Natural killer cell (primary cell): ENCODE data around the gene KRTAP9-7. TPM values are rescaled to one million over a fixed set of nuclear protein-coding genes. Genes with fewer than 3 reads are reported as not detected.

ENCODE experiments used
- ATAC-seq, 3 donors: fragments of 150-1000 bp in 2 of 3; fragments of 200-7000 bp in 1 of 3; cut with Tn5 transposase; 1 replicate in 1 of 3; 2 replicates in 2 of 3; pipeline ENCODE4 v1.10.0; 2021; ENCODE audit warnings: mild to moderate bottlenecking in 2 of 3, moderate library complexity in 2 of 3
- DNase-seq, 2 donors: peaks; one replicate each; pipeline versions ENCODE4 v3.0.0 to v3.0.0-alpha.2; 2013 to 2021; ENCODE audit warnings: mixed read lengths in 1 of 2
- H3K27ac ChIP-seq: one replicate; pipeline ENCODE4 v1.5.1; 2013; ENCODE audit warnings: mild to moderate bottlenecking, low read length
- H3K27me3 ChIP-seq: one replicate; pipeline ENCODE4 v1.6.1; 2013; ENCODE audit warnings: low read length; ENCODE audit not compliant: control insufficient read depth, insufficient read depth
- H3K36me3 ChIP-seq: one replicate; pipeline ENCODE4 v1.6.1; 2013; ENCODE audit warnings: low read length; ENCODE audit not compliant: control insufficient read depth, insufficient read depth
- H3K4me1 ChIP-seq: one replicate; pipeline ENCODE4 v1.6.1; 2013; ENCODE audit warnings: low read length; ENCODE audit not compliant: control insufficient read depth, insufficient read depth
- H3K4me3 ChIP-seq: one replicate; pipeline ENCODE4 v1.5.1; 2013; ENCODE audit warnings: low read length
- H3K9me3 ChIP-seq: one replicate; pipeline ENCODE4 v1.6.1; 2013; ENCODE audit warnings: low read length; ENCODE audit not compliant: control insufficient read depth, insufficient read depth
- H3K27ac Mint-ChIP-seq, 2 donors: one replicate each; pipeline ENCODE4 v1.8.0; 2022; ENCODE audit warnings: mild to moderate bottlenecking in 2 of 2, mixed read lengths in 2 of 2, moderate library complexity in 1 of 2
- H3K27me3 Mint-ChIP-seq, 2 donors: one replicate each; pipeline ENCODE4 v1.8.0; 2022; ENCODE audit warnings: low read depth in 2 of 2, mixed read lengths in 2 of 2
- H3K36me3 Mint-ChIP-seq: one replicate; pipeline ENCODE4 v1.8.0; 2022; ENCODE audit warnings: mixed read lengths
- H3K4me1 Mint-ChIP-seq, 2 donors: one replicate each; pipeline ENCODE4 v1.8.0; 2022; ENCODE audit warnings: mixed read lengths in 2 of 2
- H3K4me3 Mint-ChIP-seq: one replicate; pipeline ENCODE4 v1.8.0; 2022; ENCODE audit warnings: mild to moderate bottlenecking, moderate library complexity, mixed read lengths
- H3K9me3 Mint-ChIP-seq, 2 donors: one replicate each; pipeline ENCODE4 v1.8.0; 2022; ENCODE audit warnings: mixed read lengths in 2 of 2
- CTCF ChIP-seq: fragments of 200-600 bp; IDR thresholded peaks from one replicate; pipeline ENCODE4 v1.8.0; 2022; ENCODE audit warnings: antibody characterized with exemption
- WGBS: methylation state at CpG from one replicate; pipeline ENCODE4 v1.1.7; 2013; ENCODE audit warnings: missing lambda C conversion rate; ENCODE audit not compliant: insufficient coverage; 5-methylcytosine and 5-hydroxymethylcytosine counted together
- intact Hi-C: fragments of 100-400 bp; cut with micrococcal nuclease; formaldehyde crosslinking; loops from one replicate; pipeline ENCODE4 v1.14.2; 2022
- total RNA-seq, 4 donors: library from RNA; stranded (reverse); fragments of 120-200 nt in 1 of 4; gene quantifications; one replicate each; pipeline versions ENCODE4 v1.2.3 to v1.2.4, GENCODE V29; 2013 to 2022

The KRTAP9-7 gene
- total RNA-seq, 3 donors from 2014 or later (not counting 1 experiment from before 2014, with no cell fraction given) = not detected

- no peak for ATAC-seq
- Histone ChIP-seq H3K36me3 (no peaks in the 10 kb centered on the region), H3K9me3 (no peaks in the 10 kb centered on the region), H3K4me3 (no peak overlapping the region), H3K4me1 (peaks cover 4% of the 10 kb centered on the region), H3K27me3 (no peaks in the 10 kb centered on the region), H3K27ac (no peak overlapping the region)
- TF ChIP-seq CTCF = no peak
- H3K27me3 Mint-ChIP-seq = peaks cover 8 to 10% of the 10 kb centered on the region in 2 donors
- no peak for DNase-seq
- H3K4me1 Mint-ChIP-seq = no peaks in the 10 kb centered on the region
- 35% methylated on average over 2 of the region's 2 CpGs for WGBS
- no peak overlapping the region for H3K4me3 Mint-ChIP-seq
- H3K9me3 Mint-ChIP-seq = peaks cover 0 to 3% of the 10 kb centered on the region in 2 donors
- H3K36me3 Mint-ChIP-seq = no peaks in the 10 kb centered on the region
- no peak overlapping the region for H3K27ac Mint-ChIP-seq
- intact Hi-C loops = no loop called here
Observed at GRCh38 chr17:41318231-41318630, 42.7 kb downstream of the KRTAP9-7 start.

- H3K27me3 Mint-ChIP-seq = peaks cover 0 to 5% of the 10 kb centered on the region in 2 donors
- no peak overlapping the region for H3K4me3 ChIP-seq
- H3K27ac ChIP-seq = no peak overlapping the region
- 36% methylated on average over 4 of the region's 5 CpGs for WGBS
- no peaks in the 10 kb centered on the region for H3K27me3 ChIP-seq
- peak in 1 of 2 donors; percentile 75 for DNase-seq
- H3K4me3 Mint-ChIP-seq = no peak overlapping the region
- ATAC-seq = peak; percentile 51 to 76 (median 64)
- peaks cover 21% of the 10 kb centered on the region for H3K4me1 ChIP-seq
- intact Hi-C loops = loop anchor here (10.0 kb wide), 2 partner anchors 417 to 517 kb away; no protein-coding TSS in a partner anchor
- no peaks in the 10 kb centered on the region for H3K4me1 Mint-ChIP-seq
- no peaks in the 10 kb centered on the region for H3K9me3 ChIP-seq
- H3K9me3 Mint-ChIP-seq = peaks cover 0 to 3% of the 10 kb centered on the region in 2 donors
- peak; percentile 75 for TF ChIP-seq CTCF
- no peaks in the 10 kb centered on the region for H3K36me3 Mint-ChIP-seq
- H3K27ac Mint-ChIP-seq = no peak overlapping the region
- no peaks in the 10 kb centered on the region for H3K36me3 ChIP-seq
Observed at GRCh38 chr17:41322094-41322902, 46.8 kb downstream of the KRTAP9-7 start.

GRCh38 chr17:41322903-41323895, 47.7 kb downstream of the KRTAP9-7 start:
- Histone ChIP-seq H3K36me3 (no peaks in the 10 kb centered on the region), H3K4me1 (peaks cover 30% of the 10 kb centered on the region), H3K4me3 (no peak overlapping the region), H3K27me3 (no peaks in the 10 kb centered on the region), H3K9me3 (no peaks in the 10 kb centered on the region), H3K27ac (no peak overlapping the region)
- DNase-seq (no peak), ATAC-seq (no peak)
- no peaks in the 10 kb centered on the region for H3K4me1 Mint-ChIP-seq
- WGBS = 88% methylated on average over 10 of the region's 11 CpGs
- no peak for TF ChIP-seq CTCF
- intact Hi-C loops = loop anchor here (10.0 kb wide), 2 partner anchors 418 to 518 kb away; no protein-coding TSS in a partner anchor
- H3K4me3 Mint-ChIP-seq = no peak overlapping the region
- no peaks in the 10 kb centered on the region for H3K36me3 Mint-ChIP-seq
- H3K27ac Mint-ChIP-seq = no peak overlapping the region
- peaks cover 0 to 3% of the 10 kb centered on the region in 2 donors for H3K9me3 Mint-ChIP-seq
- peaks cover 0 to 3% of the 10 kb centered on the region in 2 donors for H3K27me3 Mint-ChIP-seq
